Muscle of back (tissue), 13 donors: ENCODE data around the gene SSR4. TPM values are rescaled to one million over a fixed set of nuclear protein-coding genes. Genes with fewer than 3 reads are reported as not detected.
"Not testable (repeated sequence)": the region's sequence is repeated elsewhere in the genome, so short reads cannot be mapped to it uniquely, and the experiment has no call there.

Experiments used
- DNase-seq, 3 donors: peaks; one replicate each; pipeline versions ENCODE4 v3.0.0 to v3.0.0-alpha.2; 2013
- long read RNA-seq, 9 donors: transcript quantifications; one replicate each; lab custom pipeline, GENCODE V29; 2026
- polyA plus RNA-seq, 10 donors: library from polyadenylated mRNA; unstranded; fragments of 120-200 nt; gene quantifications; one replicate each; pipeline ENCODE4 v1.2.1, GENCODE V29; 2013; ENCODE audit not compliant: insufficient read length in 10 of 10

Gene SSR4
- polyA plus RNA-seq, result 100 to 1,000 TPM; 101 to 153 (median 115) TPM
- long read RNA-seq, donor 1, transcript SSR4-203 (6 exons, 643 nt), result major isoform, 84 of 94 reads
- long read RNA-seq, donor 1, partial matches to known transcripts, result 0 of 94 reads
- long read RNA-seq, donor 1, other reads (novel, unspliced or antisense), result 0 of 94 reads
- long read RNA-seq, donor 2, transcript SSR4-203 (6 exons, 643 nt), result major isoform, 82 of 91 reads
- long read RNA-seq, donor 2, partial matches to known transcripts, result 0 of 91 reads
- long read RNA-seq, donor 2, other reads (novel, unspliced or antisense), result 0 of 91 reads
- long read RNA-seq, donor 3, partial matches to known transcripts, result 0 of 1 reads
- long read RNA-seq, donor 3, other reads (novel, unspliced or antisense), result 0 of 1 reads
- long read RNA-seq, donor 4, transcript SSR4-203 (6 exons, 643 nt), result major isoform, 77 of 83 reads
- long read RNA-seq, donor 4, partial matches to known transcripts, result 0 of 83 reads
- long read RNA-seq, donor 4, other reads (novel, unspliced or antisense), result 0 of 83 reads
- long read RNA-seq, donor 5, transcript SSR4-203 (6 exons, 643 nt), result major isoform, 116 of 129 reads
- long read RNA-seq, donor 5, transcript SSR4-210 (5 exons, 701 nt), result minor isoform, 6 of 129 reads
- long read RNA-seq, donor 5, transcript SSR4-201 (7 exons, 1,671 nt), result minor isoform, 5 of 129 reads
- long read RNA-seq, donor 5, partial matches to known transcripts, result 0 of 129 reads
- long read RNA-seq, donor 5, other reads (novel, unspliced or antisense), result 0 of 129 reads
- long read RNA-seq, donor 6, transcript SSR4-210 (5 exons, 701 nt), result minor isoform, 5 of 120 reads
- long read RNA-seq, donor 6, transcript SSR4-203 (6 exons, 643 nt), result major isoform, 109 of 120 reads
- long read RNA-seq, donor 6, partial matches to known transcripts, result 0 of 120 reads
- long read RNA-seq, donor 6, other reads (novel, unspliced or antisense), result 0 of 120 reads
- long read RNA-seq, donor 7, transcript SSR4-203 (6 exons, 643 nt), result major isoform, 73 of 80 reads
- long read RNA-seq, donor 7, partial matches to known transcripts, result 0 of 80 reads
- long read RNA-seq, donor 7, other reads (novel, unspliced or antisense), result 0 of 80 reads
- long read RNA-seq, donor 8, transcript SSR4-203 (6 exons, 643 nt), result major isoform, 113 of 118 reads
- long read RNA-seq, donor 8, partial matches to known transcripts, result 0 of 118 reads
- long read RNA-seq, donor 8, other reads (novel, unspliced or antisense), result 0 of 118 reads
- long read RNA-seq, donor 9, transcript SSR4-203 (6 exons, 643 nt), result major isoform, 15 of 18 reads
- long read RNA-seq, donor 9, partial matches to known transcripts, result 0 of 18 reads
- long read RNA-seq, donor 9, other reads (novel, unspliced or antisense), result 0 of 18 reads

- DNase-seq, result peak; percentile 91 to 98 (median 95)
These were observed at the start of gene SSR4, which contains the start of gene IDH3G for GRCh38 chrX:153794018-153794896. Gene SSR4 (plus strand): TSS chrX:153794668. CDS start chrX:153794688, 20 bp downstream. Gene IDH3G (minus strand): TSS chrX:153794375. CDS start chrX:153794326, 49 bp downstream.

- not testable (repeated sequence) for DNase-seq
These were observed 49.4 kb upstream of the SSR4 start for GRCh38 chrX:153745067-153745433.

GRCh38 chrX:153746359-153746758, 48.1 kb upstream of the SSR4 start:
- no peak for DNase-seq

- not testable (repeated sequence) for DNase-seq
These were observed 47.5 kb upstream of the SSR4 start for GRCh38 chrX:153746991-153747390.

- DNase-seq, result not testable (repeated sequence)
These were observed 45.5 kb upstream of the SSR4 start for GRCh38 chrX:153749017-153749416.

GRCh38 chrX:153750127-153750774, 44.2 kb upstream of the SSR4 start:
- DNase-seq, result no peak

- no peak for DNase-seq
These were observed 39.3 kb upstream of the SSR4 start for GRCh38 chrX:153755136-153755535.

- DNase-seq, result no peak
These were observed 32.6 kb upstream of the SSR4 start for GRCh38 chrX:153761863-153762262.

- DNase-seq, result no peak
These were observed 31.8 kb upstream of the SSR4 start for GRCh38 chrX:153762626-153763173.

GRCh38 chrX:153763298-153763932, 31.1 kb upstream of the SSR4 start:
- DNase-seq, result no peak

- peak in 2 of 3 donors; percentile 38 to 59 for DNase-seq
These were observed 30.3 kb upstream of the SSR4 start, which contains the start of gene PLXNB3 for GRCh38 chrX:153763989-153764755. Gene PLXNB3 (plus strand): TSS chrX:153764249. CDS start chrX:153765536, 1,287 bp downstream.

GRCh38 chrX:153764786-153765137, 29.7 kb upstream of the SSR4 start:
- no peak for DNase-seq

GRCh38 chrX:153765138-153766079, 29.1 kb upstream of the SSR4 start:
- DNase-seq, result no peak

- DNase-seq, result peak in 2 of 3 donors; percentile 43 to 51
These were observed 28.2 kb upstream of the SSR4 start for GRCh38 chrX:153766098-153766817.

- no peak for DNase-seq
These were observed 27.4 kb upstream of the SSR4 start for GRCh38 chrX:153766871-153767673.
